Body of pancreas (tissue), 4 donors: ENCODE results near the gene MRPL39. TPM values are rescaled to one million over a fixed set of nuclear protein-coding genes. Genes with fewer than 3 reads are reported as not detected.
A peak's percentile ranks its signal among the peaks of the same experiment; 100 is the strongest.

Source experiments
- ATAC-seq: fragments of 150-250 bp; one replicate; pipeline ENCODE4 v1.9.1; 2016
- DNase-seq, 4 donors: peaks; one replicate each; pipeline ENCODE4 v3.0.0-alpha.2; 2019
- H3K27ac ChIP-seq, 4 donors: fragments of 200-600 bp; sonication (generic); 1 replicate in 3 of 4; 2 replicates in 1 of 4; pipeline versions ENCODE4 v1.5.1 to v1.6.1; 2016 to 2019; ENCODE audit warnings: mild to moderate bottlenecking in 1 of 4, mixed read lengths in 1 of 4, moderate library complexity in 1 of 4
- H3K27me3 ChIP-seq, 2 donors: fragments of 200-600 bp; sonication (generic); one replicate each; pipeline ENCODE4 v1.6.0; 2016; ENCODE audit warnings: mild to moderate bottlenecking in 1 of 2
- H3K36me3 ChIP-seq, 2 donors: fragments of 200-600 bp; sonication (generic); replicated peaks in 1 of 2; 2 replicates each; pipeline ENCODE4 v1.5.1; 2016; ENCODE audit warnings: low read depth in 2 of 2; ENCODE audit not compliant: insufficient read depth in 1 of 2
- H3K4me1 ChIP-seq: fragments of 200-600 bp; sonication (generic); one replicate; pipeline ENCODE4 v1.6.0; 2016
- H3K4me3 ChIP-seq, 2 donors: fragments of 200-600 bp; sonication (generic); 1 replicate in 1 of 2; 2 replicates in 1 of 2; pipeline ENCODE4 v1.5.1; 2016 to 2019
- H3K9me3 ChIP-seq, 3 donors: fragments of 200-600 bp; sonication (generic); 1 replicate in 2 of 3; 2 replicates in 1 of 3; pipeline ENCODE4 v1.5.1; 2016
- CTCF ChIP-seq, 7 experiments: fragments of 450-650 bp in 4 of 7; fragments of 200-600 bp in 3 of 7; sonication (generic) in 3 of 7; IDR thresholded peaks; one replicate each; pipeline ENCODE4 v1.5.1; 2016 to 2019; ENCODE audit warnings: antibody characterized with exemption in 7 of 7
- POLR2A ChIP-seq, 3 donors: fragments of 450-650 bp; IDR thresholded peaks; one replicate each; pipeline ENCODE4 v1.6.1; 2016; ENCODE audit warnings: antibody characterized with exemption in 3 of 3, mild to moderate bottlenecking in 2 of 3
- WGBS, 2 donors: methylation state at CpG; one replicate each; pipeline ENCODE4 v1.1.5; 2017; 5-methylcytosine and 5-hydroxymethylcytosine counted together
- intact Hi-C: fragments of 100-400 bp; cut with DNase I; formaldehyde crosslinking; loops from one replicate; pipeline ENCODE4 v1.15.1; 2023
- total RNA-seq, 2 donors: library from RNA; depleted of rRNA; stranded (reverse); fragments of >200 nt; gene quantifications; one replicate each; pipeline ENCODE4 v1.1.0, GENCODE V29; 2016

MRPL39 gene
- total RNA-seq, 2 donors from 2014 or later, result 4.4 to 6.3 TPM

GRCh38 chr21:25563361-25564116, 43.7 kb downstream of the MRPL39 start:
- Histone ChIP-seq H3K9me3 (no peaks in the 10 kb centered on the region), H3K27ac (no peak overlapping the region), H3K4me3 (no peak overlapping the region), H3K36me3 (no peaks in the 10 kb centered on the region), H3K4me1 (peaks cover 6% of the 10 kb centered on the region), H3K27me3 (no peaks in the 10 kb centered on the region)
- DNase-seq, result no peak
- no peak for ATAC-seq
- TF ChIP-seq POLR2A (IDR thresholded peaks at IDR 0.05) (no peak), CTCF (IDR thresholded peaks at IDR 0.05) (no peak)
- WGBS, 2 donors, result 70 to 77% methylated on average over 3 of the region's 3 CpGs
- intact Hi-C loops, result no loop called here

- DNase-seq (no peak), ATAC-seq (no peak)
- 67 to 86% methylated on average over 10 of the region's 10 CpGs for WGBS, 2 donors
- Histone ChIP-seq H3K4me1 (peaks cover 6% of the 10 kb centered on the region), H3K4me3 (no peak overlapping the region), H3K27me3 (no peaks in the 10 kb centered on the region), H3K9me3 (no peaks in the 10 kb centered on the region), H3K36me3 (no peaks in the 10 kb centered on the region), H3K27ac (no peak overlapping the region)
- no peak for TF ChIP-seq POLR2A (IDR thresholded peaks at IDR 0.05)
- no peak for TF ChIP-seq CTCF (IDR thresholded peaks at IDR 0.05)
- intact Hi-C loops, result no loop called here
Measured at GRCh38 chr21:25562660-25563059, 44.6 kb downstream of the MRPL39 start.

DNA sequence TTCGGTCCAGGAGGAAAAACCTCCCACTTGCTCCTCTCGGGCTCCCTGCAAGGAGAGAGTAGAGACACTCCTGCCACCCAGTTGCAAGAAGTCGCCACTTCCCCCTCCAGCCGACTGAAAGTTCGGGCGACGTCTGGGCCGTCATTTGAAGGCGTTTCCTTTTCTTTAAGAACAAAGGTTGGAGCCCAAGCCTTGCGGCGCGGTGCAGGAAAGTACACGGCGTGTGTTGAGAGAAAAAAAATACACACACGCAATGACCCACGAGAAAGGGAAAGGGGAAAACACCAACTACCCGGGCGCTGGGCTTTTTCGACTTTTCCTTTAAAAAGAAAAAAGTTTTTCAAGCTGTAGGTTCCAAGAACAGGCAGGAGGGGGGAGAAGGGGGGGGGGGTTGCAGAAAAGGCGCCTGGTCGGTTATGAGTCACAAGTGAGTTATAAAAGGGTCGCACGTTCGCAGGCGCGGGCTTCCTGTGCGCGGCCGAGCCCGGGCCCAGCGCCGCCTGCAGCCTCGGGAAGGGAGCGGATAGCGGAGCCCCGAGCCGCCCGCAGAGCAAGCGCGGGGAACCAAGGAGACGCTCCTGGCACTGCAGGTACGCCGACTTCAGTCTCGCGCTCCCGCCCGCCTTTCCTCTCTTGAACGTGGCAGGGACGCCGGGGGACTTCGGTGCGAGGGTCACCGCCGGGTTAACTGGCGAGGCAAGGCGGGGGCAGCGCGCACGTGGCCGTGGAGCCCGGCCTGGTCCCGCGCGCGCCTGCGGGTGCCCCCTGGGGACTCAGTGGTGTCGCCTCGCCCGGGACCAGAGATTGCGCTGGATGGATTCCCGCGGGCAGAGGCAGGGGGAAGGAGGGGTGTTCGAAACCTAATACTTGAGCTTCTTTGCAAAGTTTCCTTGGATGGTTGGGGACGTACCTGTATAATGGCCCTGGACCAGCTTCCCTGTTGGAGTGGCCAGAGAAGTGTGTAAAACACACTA, 45.3 kb downstream of the MRPL39 start:
- no peaks in the 10 kb centered on the region for H3K36me3 ChIP-seq
- peak overlapping the region in 1 of 4 donors; percentile 17 for H3K27ac ChIP-seq
- H3K9me3 ChIP-seq, result no peaks in the 10 kb centered on the region
- peak; percentile 82 for ATAC-seq
- intact Hi-C loops, result no loop called here
- H3K4me3 ChIP-seq, result peak overlapping the region; percentile 18 to 38
- peak in 1 of 3 donors; percentile 18 for TF ChIP-seq POLR2A (IDR thresholded peaks at IDR 0.05)
- peak in 3 of 7 experiments; percentile 12 to 19 (median 15) for TF ChIP-seq CTCF (IDR thresholded peaks at IDR 0.05)
- DNase-seq, result peak; percentile 32 to 58 (median 46)
- peaks cover 6% of the 10 kb centered on the region for H3K4me1 ChIP-seq
- 2 to 6% methylated on average over 53 to 74 of the region's 74 CpGs for whole genome bisulfite sequencing, 2 donors
- no peaks in the 10 kb centered on the region for H3K27me3 ChIP-seq

- 74 to 80% methylated on average over 3 of the region's 3 CpGs for WGBS, 2 donors
- intact Hi-C loops, result no loop called here
- Histone ChIP-seq H3K27me3 (no peaks in the 10 kb centered on the region), H3K36me3 (no peaks in the 10 kb centered on the region), H3K9me3 (no peaks in the 10 kb centered on the region), H3K4me3 (no peak overlapping the region), H3K4me1 (peaks cover 6% of the 10 kb centered on the region), H3K27ac (no peak overlapping the region)
- ATAC-seq (no peak), DNase-seq (no peak)
- TF ChIP-seq CTCF (IDR thresholded peaks at IDR 0.05) (no peak), POLR2A (IDR thresholded peaks at IDR 0.05) (no peak)
Measured at GRCh38 chr21:25560891-25561290, 46.4 kb downstream of the MRPL39 start.
